SK-N-SH (cell line): ENCODE results near the gene C14orf119.

Experiments used
- CTCF ChIP-seq: fragments of 200-600 bp; sonication (generic); IDR thresholded peaks from 2 replicates; pipeline ENCODE4 v1.6.1; 2017; ENCODE audit warnings: antibody characterized with exemption, mild to moderate bottlenecking, moderate library complexity
- MAX ChIP-seq: IDR thresholded peaks from 2 replicates; pipeline ENCODE4 v1.4.0; 2012; ENCODE audit warnings: low read depth
- PBX3 ChIP-seq: IDR thresholded peaks from 2 replicates; pipeline ENCODE4; 2012
- POLR2AphosphoS5 ChIP-seq: IDR thresholded peaks from 2 replicates; pipeline ENCODE4 v1.6.1; 2012; ENCODE audit warnings: low read depth, low read length
- REST ChIP-seq: IDR thresholded peaks from 2 replicates; pipeline ENCODE4 v1.6.1; 2012; ENCODE audit warnings: mild to moderate bottlenecking, low read depth, low read length, moderate library complexity
- SMC3 ChIP-seq: IDR thresholded peaks from 2 replicates; pipeline ENCODE4 v1.6.1; 2012; ENCODE audit warnings: low read depth, low read length, improper control_type of control experiment
- USF1 ChIP-seq: IDR thresholded peaks from 2 replicates; pipeline ENCODE4 v1.4.0; 2012; ENCODE audit warnings: low read depth, borderline replicate concordance
- YY1 ChIP-seq: IDR thresholded peaks from 2 replicates; pipeline ENCODE4 v1.4.0; 2012; ENCODE audit warnings: low read depth, mild to moderate bottlenecking
- ZBTB33 ChIP-seq: IDR thresholded peaks from 2 replicates; pipeline ENCODE4 v1.4.0; 2012; ENCODE audit warnings: low read depth, borderline replicate concordance

- peak; percentile 9; the same call in 1 of the 2 replicates for TF ChIP-seq CTCF
- no peak for TF ChIP-seq SMC3
- TF ChIP-seq REST, result no peak
- peak; percentile 52; the same call in 1 of the 2 replicates for TF ChIP-seq MAX
- TF ChIP-seq ZBTB33, result no peak
- TF ChIP-seq POLR2AphosphoS5, result no peak
- TF ChIP-seq USF1, result peak; percentile 70; the same call in 1 of the 2 replicates
- no peak for TF ChIP-seq YY1
- no peak for TF ChIP-seq PBX3
Observed at GRCh38 chr14:23078692-23079116, 16.6 kb upstream of the C14orf119 start.
